Chondrocyte (in vitro differentiated cells): ENCODE data around the gene ESRRG. TPM values are rescaled to one million over a fixed set of nuclear protein-coding genes. Genes with fewer than 3 reads are reported as not detected.

ENCODE experiments used
- DNase-seq: peaks from one replicate; pipeline ENCODE4 v3.0.0; 2021; ENCODE audit warnings: mixed read lengths, low spot score
- H3K27ac Mint-ChIP-seq: one replicate; pipeline ENCODE4 v1.8.0; 2021; ENCODE audit warnings: mild to moderate bottlenecking, moderate library complexity, mixed read lengths; ENCODE audit not compliant: unreplicated experiment
- H3K27me3 Mint-ChIP-seq: 2 replicates; pipeline ENCODE4 v1.8.0; 2021; ENCODE audit warnings: low read depth, mixed read lengths
- H3K36me3 Mint-ChIP-seq: 2 replicates; pipeline ENCODE4 v1.8.0; 2021; ENCODE audit warnings: low read depth, mixed read lengths
- H3K4me1 Mint-ChIP-seq: 2 replicates; pipeline ENCODE4 v1.8.0; 2021; ENCODE audit warnings: low read depth, mild to moderate bottlenecking, mixed read lengths
- H3K4me3 Mint-ChIP-seq: one replicate; pipeline ENCODE4 v1.8.0; 2021; ENCODE audit warnings: mild to moderate bottlenecking, moderate library complexity, mixed read lengths; ENCODE audit not compliant: unreplicated experiment
- H3K9me3 Mint-ChIP-seq: 2 replicates; pipeline ENCODE4 v1.8.0; 2021; ENCODE audit warnings: low read depth, mixed read lengths
- total RNA-seq: library from RNA; stranded (reverse); gene quantifications from 3 replicates; pipeline ENCODE4 v1.2.1, GENCODE V29; 2021
- TF ChIP-seq, protein P1 (sequence below): fragments of 200-600 bp; sonication (generic); IDR thresholded peaks from 2 replicates; pipeline ENCODE4 v1.5.0; 2021; ENCODE audit warnings: antibody characterized with exemption, mild to moderate bottlenecking, moderate library complexity

ESRRG gene
- total RNA-seq, 1 donor from 2014 or later, result not detected

DNA sequence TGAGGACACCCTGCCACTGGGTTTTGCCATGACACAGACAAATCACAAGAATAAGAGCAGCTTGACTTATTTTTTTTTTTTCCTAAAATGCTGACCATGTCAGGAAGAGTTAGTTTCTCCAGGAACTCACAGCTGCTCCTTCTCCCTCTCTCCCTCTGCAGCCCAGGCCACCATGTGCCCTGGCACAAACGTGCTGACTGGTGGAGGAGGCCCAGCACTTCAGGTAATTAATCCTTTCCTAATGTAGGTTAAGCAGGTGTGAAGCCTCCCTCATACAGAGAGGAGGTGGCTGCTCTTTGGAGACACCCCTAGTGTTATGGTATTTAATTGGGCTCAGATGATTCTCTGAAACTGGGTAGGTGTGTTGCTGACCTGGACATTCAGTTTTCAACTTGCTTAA lies 170.2 kb downstream of the ESRRG start:
- H3K4me1 Mint-ChIP-seq, result no peaks in the 10 kb centered on the region
- TF ChIP-seq, protein P1, sequence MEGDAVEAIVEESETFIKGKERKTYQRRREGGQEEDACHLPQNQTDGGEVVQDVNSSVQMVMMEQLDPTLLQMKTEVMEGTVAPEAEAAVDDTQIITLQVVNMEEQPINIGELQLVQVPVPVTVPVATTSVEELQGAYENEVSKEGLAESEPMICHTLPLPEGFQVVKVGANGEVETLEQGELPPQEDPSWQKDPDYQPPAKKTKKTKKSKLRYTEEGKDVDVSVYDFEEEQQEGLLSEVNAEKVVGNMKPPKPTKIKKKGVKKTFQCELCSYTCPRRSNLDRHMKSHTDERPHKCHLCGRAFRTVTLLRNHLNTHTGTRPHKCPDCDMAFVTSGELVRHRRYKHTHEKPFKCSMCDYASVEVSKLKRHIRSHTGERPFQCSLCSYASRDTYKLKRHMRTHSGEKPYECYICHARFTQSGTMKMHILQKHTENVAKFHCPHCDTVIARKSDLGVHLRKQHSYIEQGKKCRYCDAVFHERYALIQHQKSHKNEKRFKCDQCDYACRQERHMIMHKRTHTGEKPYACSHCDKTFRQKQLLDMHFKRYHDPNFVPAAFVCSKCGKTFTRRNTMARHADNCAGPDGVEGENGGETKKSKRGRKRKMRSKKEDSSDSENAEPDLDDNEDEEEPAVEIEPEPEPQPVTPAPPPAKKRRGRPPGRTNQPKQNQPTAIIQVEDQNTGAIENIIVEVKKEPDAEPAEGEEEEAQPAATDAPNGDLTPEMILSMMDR, result no peak
- no peaks in the 10 kb centered on the region for H3K36me3 Mint-ChIP-seq

DNA sequence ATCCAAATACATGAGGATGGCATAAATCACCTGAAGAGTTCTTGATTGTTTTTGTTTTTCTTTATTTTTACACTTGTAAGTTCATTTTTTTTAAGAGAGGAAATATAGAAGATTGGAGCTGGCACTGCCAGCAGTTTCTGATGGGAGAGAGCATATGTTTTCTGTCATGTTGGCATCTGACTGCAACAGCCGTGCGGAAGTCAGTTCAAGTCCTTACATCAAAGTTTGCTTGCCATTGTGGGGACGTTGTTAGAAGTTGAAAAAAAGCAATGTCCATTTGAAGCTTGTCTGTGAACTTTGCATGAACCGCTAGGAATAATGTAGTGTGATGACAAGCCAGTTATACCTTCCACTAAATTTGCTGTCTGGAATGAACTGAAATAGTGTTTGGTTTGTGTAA lies 173.4 kb downstream of the ESRRG start:
- no peaks in the 10 kb centered on the region for H3K9me3 Mint-ChIP-seq
- no peak overlapping the region for H3K27ac Mint-ChIP-seq
- H3K27me3 Mint-ChIP-seq, result peaks cover 17% of the 10 kb centered on the region
- no peaks in the 10 kb centered on the region for H3K36me3 Mint-ChIP-seq
- TF ChIP-seq, protein P1, result no peak
- H3K4me3 Mint-ChIP-seq, result no peak overlapping the region
- H3K4me1 Mint-ChIP-seq, result no peaks in the 10 kb centered on the region
- DNase-seq, result no peak

More for the DNA sequence above, 170.2 kb downstream of the ESRRG start:
- no peak for DNase-seq
- H3K27me3 Mint-ChIP-seq, result peaks cover 29% of the 10 kb centered on the region
- no peak overlapping the region for H3K4me3 Mint-ChIP-seq
- no peaks in the 10 kb centered on the region for H3K9me3 Mint-ChIP-seq
- H3K27ac Mint-ChIP-seq, result no peak overlapping the region

DNA sequence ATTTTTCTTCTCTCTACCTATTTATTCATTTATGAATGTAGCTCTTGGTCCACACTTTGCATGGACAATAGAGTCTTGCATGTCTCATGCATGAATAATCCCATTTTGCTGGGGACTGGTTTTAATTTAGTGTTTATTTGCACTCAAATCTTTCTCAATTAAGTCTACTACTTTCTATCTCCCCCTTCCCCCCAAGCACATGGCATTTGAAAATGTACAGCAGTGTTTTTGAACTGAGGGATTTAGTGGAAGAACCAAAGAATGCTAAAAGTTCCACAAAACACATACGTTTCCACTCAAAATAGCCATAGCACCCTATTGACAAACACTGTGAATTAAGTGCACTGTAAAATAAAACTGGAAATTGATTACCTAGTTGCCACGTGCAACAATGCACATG lies 180.5 kb downstream of the ESRRG start:
- H3K9me3 Mint-ChIP-seq, result no peaks in the 10 kb centered on the region
- no peak for DNase-seq
- no peak overlapping the region for H3K27ac Mint-ChIP-seq
- H3K4me1 Mint-ChIP-seq, result no peaks in the 10 kb centered on the region
- no peaks in the 10 kb centered on the region for H3K36me3 Mint-ChIP-seq
- TF ChIP-seq, protein P1, result no peak
- H3K27me3 Mint-ChIP-seq, result peaks cover 32% of the 10 kb centered on the region
- H3K4me3 Mint-ChIP-seq, result no peak overlapping the region

DNA sequence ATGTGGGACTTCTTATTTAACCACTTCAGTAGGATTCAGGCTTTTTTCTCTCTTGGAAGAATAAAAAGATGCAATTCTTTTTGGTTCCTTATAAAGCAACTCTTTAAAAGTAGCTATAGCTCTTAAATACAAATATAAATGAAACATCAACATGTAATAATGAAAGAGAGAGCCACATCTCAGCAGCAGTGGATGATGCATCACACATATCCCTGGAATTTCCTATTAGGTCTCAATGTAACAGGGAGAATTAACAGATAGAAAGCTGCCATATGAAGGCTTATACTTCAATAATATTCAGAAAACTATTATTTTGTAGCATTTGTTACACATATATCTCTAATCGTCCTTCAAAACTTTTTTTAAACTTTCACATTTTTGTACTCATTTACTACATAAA lies 181.0 kb downstream of the ESRRG start:
- Mint-ChIP-seq H3K36me3 (no peaks in the 10 kb centered on the region), H3K4me3 (no peak overlapping the region), H3K27ac (no peak overlapping the region), H3K27me3 (peaks cover 34% of the 10 kb centered on the region), H3K4me1 (no peaks in the 10 kb centered on the region), H3K9me3 (no peaks in the 10 kb centered on the region)
- TF ChIP-seq, protein P1, result no peak
- DNase-seq, result no peak

DNA sequence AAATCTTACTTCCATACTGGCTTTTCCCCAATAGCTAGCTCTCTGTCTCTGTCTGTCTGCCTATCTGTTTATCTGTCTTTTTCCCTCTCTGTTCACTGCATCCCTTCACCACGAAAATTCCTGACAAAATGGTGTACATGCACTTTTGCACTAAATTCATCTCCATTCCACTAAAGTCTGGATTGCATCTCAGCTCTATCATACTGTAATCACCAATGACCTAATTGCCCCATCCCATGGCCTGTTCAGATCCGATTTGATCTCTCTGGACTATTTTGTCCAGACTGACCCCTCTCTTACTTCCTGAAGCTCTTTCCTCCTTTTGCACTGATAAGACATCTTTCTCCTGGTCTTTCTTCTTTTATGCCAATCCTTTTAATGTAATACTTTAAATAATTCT lies 187.5 kb downstream of the ESRRG start:
- peaks cover 24% of the 10 kb centered on the region for H3K27me3 Mint-ChIP-seq

More for the DNA sequence above, 187.5 kb downstream of the ESRRG start:
- no peak for DNase-seq
- Mint-ChIP-seq H3K4me3 (no peak overlapping the region), H3K36me3 (no peaks in the 10 kb centered on the region), H3K27ac (no peak overlapping the region), H3K9me3 (no peaks in the 10 kb centered on the region), H3K4me1 (no peaks in the 10 kb centered on the region)
- TF ChIP-seq, protein P1, result no peak
